Neural cell (in vitro differentiated cells): ENCODE data around the gene SNAP29. TPM values are rescaled to one million over a fixed set of nuclear protein-coding genes. Genes with fewer than 3 reads are reported as not detected.
"Not testable (repeated sequence)": the region's sequence is repeated elsewhere in the genome, so short reads cannot be mapped to it uniquely, and the experiment has no call there.

Experiments used
- H2AFZ ChIP-seq: fragments of 200-600, 300-800 bp; sonication (generic), shearing (Covaris generic); 2 replicates; pipeline ENCODE4 v1.6.0; 2014; ENCODE audit warnings: low read depth, mild to moderate bottlenecking, antibody characterized with exemption, low read length, moderate library complexity
- H3F3A ChIP-seq: fragments of 200-600 bp; shearing (Covaris generic); 2 replicates; pipeline ENCODE4 v1.6.1; 2016; ENCODE audit warnings: mild to moderate bottlenecking, moderate library complexity, mixed read lengths, antibody characterized with exemption, low read length; ENCODE audit not compliant: insufficient read depth, poor library complexity, severe bottlenecking
- H3K27ac ChIP-seq: fragments of 200-600, 300-800 bp; sonication (generic), shearing (Covaris generic); 2 replicates; pipeline ENCODE4 v1.5.1; 2014; ENCODE audit warnings: mild to moderate bottlenecking, low read length, moderate library complexity
- H3K27me3 ChIP-seq: fragments of 300-800, 200-600 bp; sonication (generic), shearing (Covaris generic); 2 replicates; pipeline ENCODE4 v1.6.0; 2014; ENCODE audit warnings: mild to moderate bottlenecking, low read depth, low read length, moderate library complexity; ENCODE audit not compliant: insufficient read depth
- H3K36me3 ChIP-seq: fragments of 300-800, 200-600 bp; sonication (generic), shearing (Covaris generic); 2 replicates; pipeline ENCODE4 v1.5.1; 2014; ENCODE audit warnings: mild to moderate bottlenecking, antibody characterized with exemption, low read length, moderate library complexity; ENCODE audit not compliant: insufficient read depth
- H3K4me2 ChIP-seq: fragments of 300-800, 200-600 bp; sonication (generic), shearing (Covaris generic); 2 replicates; pipeline ENCODE4 v1.6.0; 2014; ENCODE audit warnings: mild to moderate bottlenecking, low read length
- H3K4me3 ChIP-seq: fragments of 300-800, 200-600 bp; sonication (generic), shearing (Covaris generic); 2 replicates; pipeline ENCODE4 v1.5.1; 2014; ENCODE audit warnings: mild to moderate bottlenecking, low read length, moderate library complexity
- H3K79me2 ChIP-seq: fragments of 200-600 bp; shearing (Covaris generic); replicated peaks from 2 replicates; pipeline ENCODE4 v1.6.0; 2014; ENCODE audit warnings: mild to moderate bottlenecking, low read length, moderate library complexity; ENCODE audit not compliant: insufficient read depth
- H3K9ac ChIP-seq: fragments of 300-800, 200-600 bp; sonication (generic), shearing (Covaris generic); 2 replicates; pipeline ENCODE4 v1.6.1; 2016; ENCODE audit warnings: mild to moderate bottlenecking, low read length, mixed read lengths
- H3K9me2 ChIP-seq: fragments of 200-600 bp; shearing (Covaris generic); 2 replicates; pipeline ENCODE4 v1.6.1; 2016; ENCODE audit warnings: mild to moderate bottlenecking, low read length, mixed read lengths; ENCODE audit not compliant: insufficient read depth
- H3K9me3 ChIP-seq: fragments of 200-600, 300-800 bp; sonication (generic), shearing (Covaris generic); 2 replicates; pipeline ENCODE4 v1.6.1; 2016; ENCODE audit warnings: mild to moderate bottlenecking, mixed run types, low read length, moderate library complexity, mixed read lengths
- H4K20me1 ChIP-seq: fragments of 200-600 bp; shearing (Covaris generic); 2 replicates; pipeline ENCODE4 v1.6.1; 2016; ENCODE audit warnings: mild to moderate bottlenecking, mixed run types; ENCODE audit not compliant: insufficient read depth
- CTCF ChIP-seq: fragments of 450-650 bp; IDR thresholded peaks from 2 replicates; pipeline ENCODE4 v1.5.1; 2014; ENCODE audit warnings: antibody characterized with exemption, mild to moderate bottlenecking, moderate library complexity; ENCODE audit not compliant: poor library complexity, severe bottlenecking
- EP300 ChIP-seq: fragments of 450-650 bp; conservative IDR thresholded peaks from 2 replicates; pipeline ENCODE4 v1.6.1; 2014; ENCODE audit warnings: antibody characterized with exemption, mild to moderate bottlenecking, moderate library complexity; ENCODE audit not compliant: poor library complexity, severe bottlenecking
- EZH2 ChIP-seq: fragments of 200-600, 300-800 bp; shearing (Covaris generic), sonication (generic); IDR thresholded peaks from 2 replicates; pipeline ENCODE4 v1.6.1; 2014; ENCODE audit warnings: antibody characterized with exemption, low read length, borderline replicate concordance, mild to moderate bottlenecking; ENCODE audit not compliant: insufficient read depth, poor library complexity, severe bottlenecking
- MXI1 ChIP-seq: fragments of 450-650 bp; conservative IDR thresholded peaks from 2 replicates; pipeline ENCODE4 v1.6.1; 2014; ENCODE audit warnings: antibody characterized with exemption, mild to moderate bottlenecking; ENCODE audit not compliant: poor library complexity, severe bottlenecking
- POLR2AphosphoS5 ChIP-seq: IDR thresholded peaks from 2 replicates; pipeline ENCODE4 v1.6.1; 2012
- RAD21 ChIP-seq: fragments of 450-650 bp; conservative IDR thresholded peaks from 2 replicates; pipeline ENCODE4 v1.6.1; 2014; ENCODE audit warnings: antibody characterized with exemption, mild to moderate bottlenecking, moderate library complexity
- REST ChIP-seq: IDR thresholded peaks from 2 replicates; pipeline ENCODE4 v1.6.1; 2012; ENCODE audit warnings: borderline replicate concordance
- SMC3 ChIP-seq: fragments of 450-650 bp; conservative IDR thresholded peaks from 2 replicates; pipeline ENCODE4 v1.6.1; 2014; ENCODE audit warnings: antibody characterized with exemption, mild to moderate bottlenecking, moderate library complexity; ENCODE audit not compliant: poor library complexity
- TAF1 ChIP-seq: IDR thresholded peaks from 2 replicates; pipeline ENCODE4 v1.6.1; 2012; ENCODE audit warnings: low read depth
- polyA plus RNA-seq: library from polyadenylated mRNA; depleted of rRNA; stranded (reverse); fragments of >200 nt; gene quantifications from 2 replicates; pipeline ENCODE4 v1.2.3, GENCODE V29; 2014

Gene SNAP29
- polyA plus RNA-seq, 1 donor from 2014 or later = 7.0 TPM

- H3K27me3 ChIP-seq = not testable (repeated sequence)
These were observed 32.2 kb upstream of the SNAP29 start for GRCh38 chr22:20826373-20827152.

GRCh38 chr22:20829491-20830134 lies 29.2 kb upstream of the SNAP29 start:
- H3K9me3 ChIP-seq = no peaks in the 10 kb centered on the region
- no peak overlapping the region for H3K9ac ChIP-seq
- no peaks in the 10 kb centered on the region for H3K9me2 ChIP-seq
- H3K79me2 ChIP-seq = no peaks in the 10 kb centered on the region
- H3K4me3 ChIP-seq = no peak overlapping the region
- no peak overlapping the region for H3K27ac ChIP-seq
- no peak overlapping the region for H3K4me2 ChIP-seq
- no peaks in the 10 kb centered on the region for H3K36me3 ChIP-seq
- no peaks in the 10 kb centered on the region for H3F3A ChIP-seq
- no peaks in the 10 kb centered on the region for H3K27me3 ChIP-seq
- H2AFZ ChIP-seq = no peak overlapping the region
- TF ChIP-seq REST = no peak
- no peak for TF ChIP-seq TAF1
- TF ChIP-seq SMC3 = no peak
- no peak for TF ChIP-seq POLR2AphosphoS5
- no peak for TF ChIP-seq EZH2
- no peak for TF ChIP-seq CTCF
- no peak for TF ChIP-seq EP300
- no peak for TF ChIP-seq RAD21
- no peak for TF ChIP-seq MXI1
- no peaks in the 10 kb centered on the region for H4K20me1 ChIP-seq

More at GRCh38 chr22:20826373-20827152, 32.2 kb upstream of the SNAP29 start:
- not testable (repeated sequence) for H3K36me3 ChIP-seq, H3K4me2 ChIP-seq, H3K79me2 ChIP-seq, H3K9me2 ChIP-seq, H3K27ac ChIP-seq, H4K20me1 ChIP-seq, H2AFZ ChIP-seq, H3K9ac ChIP-seq, H3K4me3 ChIP-seq, H3K9me3 ChIP-seq, H3F3A ChIP-seq
